Upper lobe of left lung (tissue), 4 donors: ENCODE results near the gene SASH3.

Experiments used
- EP300 ChIP-seq, 4 donors: sonication (generic); formaldehyde crosslinking; IDR thresholded peaks; one replicate each; pipeline ENCODE4 v1.5.1; 2017; ENCODE audit warnings: antibody characterized with exemption in 4 of 4, control low read depth in 2 of 4
- POLR2A ChIP-seq, 4 donors: fragments of 450-650 bp; IDR thresholded peaks; one replicate each; pipeline ENCODE4 v1.5.1; 2016 to 2017; ENCODE audit warnings: antibody characterized with exemption in 4 of 4, mild to moderate bottlenecking in 2 of 4
- POLR2AphosphoS5 ChIP-seq, 2 donors: sonication (generic); formaldehyde crosslinking; IDR thresholded peaks; one replicate each; pipeline ENCODE4 v1.5.1; 2017; ENCODE audit warnings: antibody characterized with exemption in 2 of 2
- TF ChIP-seq, protein P1 (sequence below), 6 experiments: fragments of 450-650 bp in 4 of 6; fragments of 200-600 bp in 2 of 6; sonication (generic) in 2 of 6; IDR thresholded peaks; one replicate each; pipeline ENCODE4 v1.5.1; 2016 to 2019; ENCODE audit warnings: antibody characterized with exemption in 6 of 6

DNA sequence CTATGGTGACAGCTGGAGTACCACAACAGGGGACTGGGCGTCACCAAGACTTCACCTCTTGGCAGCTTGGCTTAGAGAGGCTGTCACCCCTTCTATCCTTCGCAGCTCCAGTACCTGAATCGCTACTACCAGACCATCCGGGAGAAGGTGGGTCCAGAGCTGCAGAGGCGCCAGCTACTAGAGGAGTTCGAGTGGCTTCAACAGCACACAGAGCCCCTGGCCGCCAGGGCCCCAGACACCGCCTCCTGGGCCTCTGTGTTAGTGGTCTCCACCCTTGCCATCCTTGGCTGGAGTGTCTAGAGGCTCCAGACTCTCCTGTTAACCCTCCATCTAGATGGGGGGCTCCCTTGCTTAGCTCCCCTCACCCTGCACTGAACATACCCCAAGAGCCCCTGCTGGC, 11.6 kb upstream of the SASH3 start:
- no peak for TF ChIP-seq POLR2A (IDR thresholded peaks at IDR 0.05)
- TF ChIP-seq, protein P1, sequence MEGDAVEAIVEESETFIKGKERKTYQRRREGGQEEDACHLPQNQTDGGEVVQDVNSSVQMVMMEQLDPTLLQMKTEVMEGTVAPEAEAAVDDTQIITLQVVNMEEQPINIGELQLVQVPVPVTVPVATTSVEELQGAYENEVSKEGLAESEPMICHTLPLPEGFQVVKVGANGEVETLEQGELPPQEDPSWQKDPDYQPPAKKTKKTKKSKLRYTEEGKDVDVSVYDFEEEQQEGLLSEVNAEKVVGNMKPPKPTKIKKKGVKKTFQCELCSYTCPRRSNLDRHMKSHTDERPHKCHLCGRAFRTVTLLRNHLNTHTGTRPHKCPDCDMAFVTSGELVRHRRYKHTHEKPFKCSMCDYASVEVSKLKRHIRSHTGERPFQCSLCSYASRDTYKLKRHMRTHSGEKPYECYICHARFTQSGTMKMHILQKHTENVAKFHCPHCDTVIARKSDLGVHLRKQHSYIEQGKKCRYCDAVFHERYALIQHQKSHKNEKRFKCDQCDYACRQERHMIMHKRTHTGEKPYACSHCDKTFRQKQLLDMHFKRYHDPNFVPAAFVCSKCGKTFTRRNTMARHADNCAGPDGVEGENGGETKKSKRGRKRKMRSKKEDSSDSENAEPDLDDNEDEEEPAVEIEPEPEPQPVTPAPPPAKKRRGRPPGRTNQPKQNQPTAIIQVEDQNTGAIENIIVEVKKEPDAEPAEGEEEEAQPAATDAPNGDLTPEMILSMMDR (IDR thresholded peaks at IDR 0.05), result no peak
- no peak for TF ChIP-seq EP300 (IDR thresholded peaks at IDR 0.05)
- TF ChIP-seq POLR2AphosphoS5 (IDR thresholded peaks at IDR 0.05), result no peak
